GDM1 (cell line): ENCODE results near the gene LYST.
"Not testable (repeated sequence)": the region's sequence is repeated elsewhere in the genome, so short reads cannot be mapped to it uniquely, and the experiment has no call there.

Experiments used
- DNase-seq: peaks from one replicate; lab custom pipeline; 2025; lab: John Stamatoyannopoulos, UW

Gene LYST

GRCh38 chr1:235652364-235652763 is 214.3 kb downstream of the LYST start:
- DNase-seq = no peak

GRCh38 chr1:235651170-235651806 is 215.4 kb downstream of the LYST start:
- DNase-seq = no peak

- DNase-seq = no peak
These were observed 216.2 kb downstream of the LYST start for GRCh38 chr1:235650341-235651169.

- DNase-seq = no peak
These were observed 217.1 kb downstream of the LYST start, which contains the start of gene GNG4 for GRCh38 chr1:235649368-235650163. Gene GNG4, minus strand, starts transcription at chr1:235649784. Its CDS starts 65,946 bp downstream, at chr1:235583838.

- no peak for DNase-seq
These were observed 217.7 kb downstream of the LYST start for GRCh38 chr1:235648954-235649367.

GRCh38 chr1:235648407-235648907 is 218.2 kb downstream of the LYST start:
- no peak for DNase-seq

- not testable (repeated sequence) for DNase-seq
These were observed 219.2 kb downstream of the LYST start for GRCh38 chr1:235647537-235647936.

GRCh38 chr1:235646463-235646862 is 220.2 kb downstream of the LYST start:
- no peak for DNase-seq

GRCh38 chr1:235644693-235645305 is 221.9 kb downstream of the LYST start:
- DNase-seq = no peak

- DNase-seq = no peak
These were observed 222.6 kb downstream of the LYST start for GRCh38 chr1:235643837-235644692.

- no peak for DNase-seq
These were observed 223.7 kb downstream of the LYST start for GRCh38 chr1:235642943-235643371.

- no peak for DNase-seq
These were observed 224.4 kb downstream of the LYST start for GRCh38 chr1:235642011-235642942.

GRCh38 chr1:235640580-235640979 is 226.1 kb downstream of the LYST start:
- no peak for DNase-seq

- DNase-seq = no peak
These were observed 227.2 kb downstream of the LYST start for GRCh38 chr1:235639226-235640205.

- DNase-seq = not testable (repeated sequence)
These were observed 228.1 kb downstream of the LYST start for GRCh38 chr1:235638612-235639011.

- no peak for DNase-seq
These were observed 228.8 kb downstream of the LYST start for GRCh38 chr1:235637756-235638534.

GRCh38 chr1:235635938-235636662 is 230.6 kb downstream of the LYST start:
- DNase-seq = no peak
